SK-N-SH treated with all-trans-retinoic acid at 6 μM for 48 hours (cell line): ENCODE measurements around the gene DLG2.

Source experiments
- ATAC-seq: fragments of 200-7000 bp; cut with Tn5 transposase; 3 replicates; pipeline ENCODE4 v1.9.1; 2020; ENCODE audit warnings: mild to moderate bottlenecking, moderate library complexity
- ARNTL ChIP-seq: fragments of 450-650 bp; formaldehyde crosslinking; IDR thresholded peaks from 2 replicates; pipeline ENCODE4 v1.5.0; 2020; ENCODE audit warnings: low read depth, mild to moderate bottlenecking, moderate library complexity, borderline replicate concordance
- CSDC2 ChIP-seq: fragments of 250-450 bp; sonication (Bioruptor Pico); IDR thresholded peaks from 2 replicates; pipeline ENCODE4 v1.5.0; 2020; ENCODE audit warnings: mild to moderate bottlenecking, moderate library complexity
- ESRRG ChIP-seq: fragments of 250-450 bp; sonication (Bioruptor Pico); IDR thresholded peaks from 2 replicates; pipeline ENCODE4 v1.6.1; 2021; ENCODE audit warnings: mild to moderate bottlenecking
- GLIS3 ChIP-seq: fragments of 250-450 bp; sonication (Bioruptor Pico); IDR thresholded peaks from 2 replicates; pipeline ENCODE4 v1.5.0; 2020; ENCODE audit warnings: mild to moderate bottlenecking, moderate library complexity
- ISL1 ChIP-seq: fragments of 250-450 bp; sonication (Bioruptor Pico); IDR thresholded peaks from 2 replicates; pipeline ENCODE4 v2.1.2; 2022; ENCODE audit warnings: mild to moderate bottlenecking, moderate library complexity
- OSR1 ChIP-seq: fragments of 250-450 bp; sonication (Bioruptor Pico); IDR thresholded peaks from 2 replicates; pipeline ENCODE4 v1.8.0; 2022; ENCODE audit warnings: moderate library complexity, mild to moderate bottlenecking, inconsistent platforms
- PPARA ChIP-seq: fragments of 250-450 bp; sonication (Bioruptor Pico); IDR thresholded peaks from 2 replicates; pipeline ENCODE4 v1.5.0; 2020; ENCODE audit warnings: mild to moderate bottlenecking, borderline replicate concordance
- RARB ChIP-seq: fragments of 250-450 bp; sonication (Bioruptor Pico); IDR thresholded peaks from 2 replicates; pipeline ENCODE4 v1.8.0; 2021; ENCODE audit warnings: mild to moderate bottlenecking, moderate library complexity
- SNAI2 ChIP-seq: fragments of 250-450 bp; sonication (Bioruptor Pico); IDR thresholded peaks from 2 replicates; pipeline ENCODE4 v1.5.0; 2020; ENCODE audit warnings: mild to moderate bottlenecking, moderate library complexity
- TCF4 ChIP-seq: fragments of 250-450 bp; sonication (Bioruptor Pico); IDR thresholded peaks from 2 replicates; pipeline ENCODE4 v1.8.0; 2021; ENCODE audit warnings: mild to moderate bottlenecking, moderate library complexity, borderline replicate concordance
- TOX ChIP-seq: fragments of 250-450 bp; sonication (Bioruptor Pico); IDR thresholded peaks from 2 replicates; pipeline ENCODE4 v1.8.0; 2021; ENCODE audit warnings: mild to moderate bottlenecking, moderate library complexity, borderline replicate concordance
- ZC3H10 ChIP-seq: fragments of 250-450 bp; sonication (Bioruptor Pico); IDR thresholded peaks from 2 replicates; pipeline ENCODE4 v1.5.1; 2021; ENCODE audit warnings: mild to moderate bottlenecking, moderate library complexity
- ZFP3 ChIP-seq: fragments of 250-450 bp; sonication (Bioruptor Pico); IDR thresholded peaks from 2 replicates; pipeline ENCODE4 v1.5.0; 2020; ENCODE audit warnings: mild to moderate bottlenecking, moderate library complexity
- ZFP30 ChIP-seq: fragments of 450-650 bp; formaldehyde crosslinking; IDR thresholded peaks from 2 replicates; pipeline ENCODE4 v1.5.0; 2022; ENCODE audit warnings: mild to moderate bottlenecking, moderate library complexity
- ZNF565 ChIP-seq: fragments of 450-650 bp; formaldehyde crosslinking; conservative IDR thresholded peaks from 2 replicates; pipeline ENCODE4 v1.5.0; 2020; ENCODE audit warnings: low read depth, mild to moderate bottlenecking, moderate library complexity
- ZNF70 ChIP-seq: fragments of 450-650 bp; formaldehyde crosslinking; IDR thresholded peaks from 2 replicates; pipeline ENCODE4 v1.5.0; 2020; ENCODE audit warnings: mild to moderate bottlenecking, moderate library complexity
- TF ChIP-seq, protein P1 (sequence below): fragments of 250-450 bp; sonication (Bioruptor Pico); IDR thresholded peaks from 2 replicates; pipeline ENCODE4 v1.5.0; 2020; ENCODE audit warnings: mild to moderate bottlenecking, moderate library complexity
- TF ChIP-seq, protein P2 (sequence below): fragments of 250-450 bp; sonication (Bioruptor Pico); IDR thresholded peaks from 2 replicates; pipeline ENCODE4 v1.5.1; 2021; ENCODE audit warnings: mild to moderate bottlenecking, moderate library complexity
- TF ChIP-seq, protein P3 (sequence below): fragments of 250-450 bp; sonication (Bioruptor Pico); IDR thresholded peaks from 2 replicates; pipeline ENCODE4 v1.8.0; 2020; ENCODE audit warnings: mild to moderate bottlenecking, moderate library complexity, borderline replicate concordance

DLG2 gene

DNA sequence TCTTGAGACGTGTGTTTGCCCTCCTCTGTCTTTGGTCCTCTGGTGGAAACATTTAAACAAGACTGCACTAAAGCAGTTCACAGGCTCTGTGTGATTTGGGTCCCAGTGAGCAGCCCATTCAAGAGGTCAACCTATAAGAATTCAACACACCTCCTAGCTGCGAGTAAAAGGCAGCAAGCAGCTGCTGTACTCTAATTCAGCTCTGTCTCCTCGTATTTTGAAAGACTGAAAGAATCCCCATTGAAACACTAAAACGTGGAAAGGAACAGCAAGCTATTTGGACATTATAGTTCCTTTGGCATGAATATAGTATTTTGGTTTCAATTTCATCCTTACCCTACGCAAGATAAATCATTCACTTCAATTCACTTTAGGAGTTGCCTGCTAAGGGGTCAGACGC, 1046.7 kb downstream of the DLG2 start:
- TF ChIP-seq RARB (CRISPR knock-in tag) (no peak), ZNF70 (CRISPR knock-in tag) (no peak), GLIS3 (CRISPR knock-in tag) (no peak), PPARA (CRISPR knock-in tag) (no peak), ZFP30 (CRISPR knock-in tag) (no peak), OSR1 (CRISPR knock-in tag) (no peak), ZC3H10 (CRISPR knock-in tag) (no peak), SNAI2 (no peak), TOX (CRISPR knock-in tag) (no peak)
- TF ChIP-seq, protein P1, sequence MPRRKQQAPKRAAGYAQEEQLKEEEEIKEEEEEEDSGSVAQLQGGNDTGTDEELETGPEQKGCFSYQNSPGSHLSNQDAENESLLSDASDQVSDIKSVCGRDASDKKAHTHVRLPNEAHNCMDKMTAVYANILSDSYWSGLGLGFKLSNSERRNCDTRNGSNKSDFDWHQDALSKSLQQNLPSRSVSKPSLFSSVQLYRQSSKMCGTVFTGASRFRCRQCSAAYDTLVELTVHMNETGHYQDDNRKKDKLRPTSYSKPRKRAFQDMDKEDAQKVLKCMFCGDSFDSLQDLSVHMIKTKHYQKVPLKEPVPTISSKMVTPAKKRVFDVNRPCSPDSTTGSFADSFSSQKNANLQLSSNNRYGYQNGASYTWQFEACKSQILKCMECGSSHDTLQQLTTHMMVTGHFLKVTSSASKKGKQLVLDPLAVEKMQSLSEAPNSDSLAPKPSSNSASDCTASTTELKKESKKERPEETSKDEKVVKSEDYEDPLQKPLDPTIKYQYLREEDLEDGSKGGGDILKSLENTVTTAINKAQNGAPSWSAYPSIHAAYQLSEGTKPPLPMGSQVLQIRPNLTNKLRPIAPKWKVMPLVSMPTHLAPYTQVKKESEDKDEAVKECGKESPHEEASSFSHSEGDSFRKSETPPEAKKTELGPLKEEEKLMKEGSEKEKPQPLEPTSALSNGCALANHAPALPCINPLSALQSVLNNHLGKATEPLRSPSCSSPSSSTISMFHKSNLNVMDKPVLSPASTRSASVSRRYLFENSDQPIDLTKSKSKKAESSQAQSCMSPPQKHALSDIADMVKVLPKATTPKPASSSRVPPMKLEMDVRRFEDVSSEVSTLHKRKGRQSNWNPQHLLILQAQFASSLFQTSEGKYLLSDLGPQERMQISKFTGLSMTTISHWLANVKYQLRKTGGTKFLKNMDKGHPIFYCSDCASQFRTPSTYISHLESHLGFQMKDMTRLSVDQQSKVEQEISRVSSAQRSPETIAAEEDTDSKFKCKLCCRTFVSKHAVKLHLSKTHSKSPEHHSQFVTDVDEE (CRISPR knock-in tag): no peak
- TF ChIP-seq, protein P2, sequence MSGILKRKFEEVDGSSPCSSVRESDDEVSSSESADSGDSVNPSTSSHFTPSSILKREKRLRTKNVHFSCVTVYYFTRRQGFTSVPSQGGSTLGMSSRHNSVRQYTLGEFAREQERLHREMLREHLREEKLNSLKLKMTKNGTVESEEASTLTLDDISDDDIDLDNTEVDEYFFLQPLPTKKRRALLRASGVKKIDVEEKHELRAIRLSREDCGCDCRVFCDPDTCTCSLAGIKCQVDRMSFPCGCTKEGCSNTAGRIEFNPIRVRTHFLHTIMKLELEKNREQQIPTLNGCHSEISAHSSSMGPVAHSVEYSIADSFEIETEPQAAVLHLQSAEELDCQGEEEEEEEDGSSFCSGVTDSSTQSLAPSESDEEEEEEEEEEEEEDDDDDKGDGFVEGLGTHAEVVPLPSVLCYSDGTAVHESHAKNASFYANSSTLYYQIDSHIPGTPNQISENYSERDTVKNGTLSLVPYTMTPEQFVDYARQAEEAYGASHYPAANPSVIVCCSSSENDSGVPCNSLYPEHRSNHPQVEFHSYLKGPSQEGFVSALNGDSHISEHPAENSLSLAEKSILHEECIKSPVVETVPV (CRISPR knock-in tag): no peak
- TF ChIP-seq, protein P3, sequence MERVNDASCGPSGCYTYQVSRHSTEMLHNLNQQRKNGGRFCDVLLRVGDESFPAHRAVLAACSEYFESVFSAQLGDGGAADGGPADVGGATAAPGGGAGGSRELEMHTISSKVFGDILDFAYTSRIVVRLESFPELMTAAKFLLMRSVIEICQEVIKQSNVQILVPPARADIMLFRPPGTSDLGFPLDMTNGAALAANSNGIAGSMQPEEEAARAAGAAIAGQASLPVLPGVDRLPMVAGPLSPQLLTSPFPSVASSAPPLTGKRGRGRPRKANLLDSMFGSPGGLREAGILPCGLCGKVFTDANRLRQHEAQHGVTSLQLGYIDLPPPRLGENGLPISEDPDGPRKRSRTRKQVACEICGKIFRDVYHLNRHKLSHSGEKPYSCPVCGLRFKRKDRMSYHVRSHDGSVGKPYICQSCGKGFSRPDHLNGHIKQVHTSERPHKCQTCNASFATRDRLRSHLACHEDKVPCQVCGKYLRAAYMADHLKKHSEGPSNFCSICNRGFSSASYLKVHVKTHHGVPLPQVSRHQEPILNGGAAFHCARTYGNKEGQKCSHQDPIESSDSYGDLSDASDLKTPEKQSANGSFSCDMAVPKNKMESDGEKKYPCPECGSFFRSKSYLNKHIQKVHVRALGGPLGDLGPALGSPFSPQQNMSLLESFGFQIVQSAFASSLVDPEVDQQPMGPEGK (CRISPR knock-in tag): no peak
- TF ChIP-seq, all 23 proteins: peak for 0
- no peak for ATAC-seq

DNA sequence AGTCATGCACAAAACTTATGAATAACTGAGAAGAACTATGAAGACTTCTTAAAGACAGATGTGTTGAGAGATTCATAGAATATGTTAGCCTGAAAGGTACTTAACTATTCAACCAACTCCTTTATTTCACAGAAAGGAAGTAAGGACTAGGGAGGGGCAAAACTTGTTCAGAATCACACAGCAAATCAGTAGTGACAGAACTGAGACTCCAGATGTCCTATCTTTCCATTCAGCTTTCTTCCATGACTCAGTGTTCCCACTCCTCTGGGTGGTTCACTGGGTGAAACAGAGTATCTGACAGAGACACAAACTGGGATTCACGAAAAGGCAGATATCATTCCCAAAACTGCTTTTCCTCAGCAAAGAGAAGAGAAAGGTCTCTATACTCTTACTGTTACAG, 1053.3 kb downstream of the DLG2 start:
- TF ChIP-seq, protein P3 (CRISPR knock-in tag): no peak
- TF ChIP-seq PPARA (CRISPR knock-in tag): no peak
- no peak for TF ChIP-seq ZFP3 (CRISPR knock-in tag)
- no peak for TF ChIP-seq ISL1 (CRISPR knock-in tag)
- TF ChIP-seq ARNTL (CRISPR knock-in tag): no peak
- no peak for TF ChIP-seq ESRRG (CRISPR knock-in tag)
- TF ChIP-seq ZNF565: no peak
- TF ChIP-seq TOX (CRISPR knock-in tag): no peak
- TF ChIP-seq TCF4: no peak
- no peak for TF ChIP-seq ZNF70 (CRISPR knock-in tag)
- no peak for TF ChIP-seq OSR1 (CRISPR knock-in tag)
- TF ChIP-seq, protein P2 (CRISPR knock-in tag): no peak
- TF ChIP-seq, protein P1 (CRISPR knock-in tag): no peak
- no peak for TF ChIP-seq CSDC2 (CRISPR knock-in tag)
- TF ChIP-seq, all 23 proteins: peak for 0
- no peak for ATAC-seq
